ENCODE measurements around the gene PLCD4.

Gene PLCD4

GRCh38 chr2:218671097-218671653, 63.5 kb downstream of the PLCD4 start:
- Histone ChIP-seq H3K36me3 (ENCODE audit: insufficient read depth, low read length) (peaks cover 42% of the 10 kb centered on the region), H3K9me3 (ENCODE audit: insufficient read depth, low read depth, low read length) (no peaks in the 10 kb centered on the region), H3K27me3 (ENCODE audit: insufficient read depth, low read length) (no peaks in the 10 kb centered on the region), H3K27ac (ENCODE audit: low read depth, low read length) (no peak overlapping the region), H3K4me1 (ENCODE audit: insufficient read depth, low read length) (peaks cover 5% of the 10 kb centered on the region; the same call in 1 of the 2 replicates), H3K4me3 (ENCODE audit: low read length) (peak overlapping the region; percentile 87), H3K9ac (ENCODE audit: low read depth, low read length) (peak overlapping the region; percentile 69)
- 46% methylated on average over 12 of the region's 12 CpGs for WGBS

GRCh38 chr2:218671654-218672566, 64.2 kb downstream of the PLCD4 start, which contains the start of the genes RNF25 and STK36:
Gene RNF25 (minus strand): TSS chr2:218672002. CDS start chr2:218671970, 32 bp downstream.
Gene STK36 (plus strand): TSS chr2:218672086. CDS start chr2:218672830, 744 bp downstream.
- peak within 1 kb of the TSS; percentile 90 for H3K9ac ChIP-seq (ENCODE audit: low read depth, low read length)
- peak within 1 kb of the TSS; percentile 87 for H3K4me3 ChIP-seq (ENCODE audit: low read length)
- peaks cover 5% of the 10 kb centered on the region; the same call in 1 of the 2 replicates for H3K4me1 ChIP-seq (ENCODE audit: insufficient read depth, low read length)
- H3K36me3 ChIP-seq (ENCODE audit: insufficient read depth, low read length) = peaks cover 38% of the 10 kb centered on the region
- H3K27ac ChIP-seq (ENCODE audit: low read depth, low read length) = peak within 1 kb of the TSS; percentile 76
- WGBS = under 1% methylated on average over 49 of the region's 49 CpGs
- no peaks in the 10 kb centered on the region for H3K27me3 ChIP-seq (ENCODE audit: insufficient read depth, low read length)
- H3K9me3 ChIP-seq (ENCODE audit: insufficient read depth, low read depth, low read length) = no peaks in the 10 kb centered on the region

GRCh38 chr2:218679119-218679518, 71.4 kb downstream of the PLCD4 start:
- peaks cover 66% of the 10 kb centered on the region for H3K36me3 ChIP-seq (ENCODE audit: insufficient read depth, low read length)

GRCh38 chr2:218680061-218680460, 72.4 kb downstream of the PLCD4 start:
- Histone ChIP-seq H3K27ac (ENCODE audit: low read depth, low read length) (no peak overlapping the region), H3K4me1 (ENCODE audit: insufficient read depth, low read length) (no peaks in the 10 kb centered on the region), H3K9ac (ENCODE audit: low read depth, low read length) (no peak overlapping the region), H3K27me3 (ENCODE audit: insufficient read depth, low read length) (no peaks in the 10 kb centered on the region), H3K4me3 (ENCODE audit: low read length) (no peak overlapping the region), H3K9me3 (ENCODE audit: insufficient read depth, low read depth, low read length) (no peaks in the 10 kb centered on the region), H3K36me3 (ENCODE audit: insufficient read depth, low read length) (peaks cover 65% of the 10 kb centered on the region)
- WGBS = 89% methylated on average over 3 of the region's 3 CpGs

More at GRCh38 chr2:218679119-218679518, 71.4 kb downstream of the PLCD4 start:
- Histone ChIP-seq H3K4me1 (ENCODE audit: insufficient read depth, low read length) (no peaks in the 10 kb centered on the region), H3K9ac (ENCODE audit: low read depth, low read length) (no peak overlapping the region), H3K9me3 (ENCODE audit: insufficient read depth, low read depth, low read length) (no peaks in the 10 kb centered on the region), H3K4me3 (ENCODE audit: low read length) (no peak overlapping the region), H3K27ac (ENCODE audit: low read depth, low read length) (no peak overlapping the region), H3K27me3 (ENCODE audit: insufficient read depth, low read length) (no peaks in the 10 kb centered on the region)
- WGBS = 90% methylated on average over 4 of the region's 4 CpGs
